Fibroblast of mammary gland (primary cell): ENCODE results near the gene CFAP70.
A peak's percentile ranks its signal among the peaks of the same experiment; 100 is the strongest.
"Not testable (repeated sequence)": the region's sequence is repeated elsewhere in the genome, so short reads cannot be mapped to it uniquely, and the experiment has no call there.

Source experiments
- DNase-seq: peaks from one replicate; pipeline ENCODE4 v3.0.0-alpha.2; 2010; ENCODE audit warnings: low read depth
- H3K4me3 ChIP-seq: 2 replicates; pipeline ENCODE4 v1.5.1; 2011; ENCODE audit warnings: low read depth, mild to moderate bottlenecking, low read length, moderate library complexity; ENCODE audit not compliant: control insufficient read depth
- TF ChIP-seq, protein P1 (sequence below): conservative IDR thresholded peaks from 2 replicates; pipeline ENCODE4 v1.5.1; 2011; ENCODE audit warnings: low read depth, low read length, inconsistent platforms; ENCODE audit not compliant: control insufficient read depth, insufficient read depth

Gene CFAP70

DNA sequence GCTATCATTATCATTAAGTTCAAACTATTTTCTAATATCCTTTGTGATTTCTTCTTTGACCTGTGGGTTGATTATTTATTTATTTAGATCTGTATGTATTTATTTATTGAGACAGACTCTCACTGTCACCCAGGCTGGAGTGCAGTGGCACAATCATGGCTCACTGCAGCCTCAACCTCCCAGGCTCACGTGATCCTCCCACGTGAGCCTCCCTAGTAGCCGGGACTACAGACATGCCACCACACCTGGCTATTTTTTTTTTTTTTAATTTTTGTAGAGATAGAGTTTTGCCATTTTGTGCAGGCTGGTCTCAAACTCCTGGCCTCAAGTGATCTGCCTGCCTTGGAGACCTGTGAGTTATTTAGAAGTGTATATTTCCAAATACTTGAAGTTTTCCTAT is 77.6 kb downstream of the CFAP70 start:
- TF ChIP-seq, protein P1, sequence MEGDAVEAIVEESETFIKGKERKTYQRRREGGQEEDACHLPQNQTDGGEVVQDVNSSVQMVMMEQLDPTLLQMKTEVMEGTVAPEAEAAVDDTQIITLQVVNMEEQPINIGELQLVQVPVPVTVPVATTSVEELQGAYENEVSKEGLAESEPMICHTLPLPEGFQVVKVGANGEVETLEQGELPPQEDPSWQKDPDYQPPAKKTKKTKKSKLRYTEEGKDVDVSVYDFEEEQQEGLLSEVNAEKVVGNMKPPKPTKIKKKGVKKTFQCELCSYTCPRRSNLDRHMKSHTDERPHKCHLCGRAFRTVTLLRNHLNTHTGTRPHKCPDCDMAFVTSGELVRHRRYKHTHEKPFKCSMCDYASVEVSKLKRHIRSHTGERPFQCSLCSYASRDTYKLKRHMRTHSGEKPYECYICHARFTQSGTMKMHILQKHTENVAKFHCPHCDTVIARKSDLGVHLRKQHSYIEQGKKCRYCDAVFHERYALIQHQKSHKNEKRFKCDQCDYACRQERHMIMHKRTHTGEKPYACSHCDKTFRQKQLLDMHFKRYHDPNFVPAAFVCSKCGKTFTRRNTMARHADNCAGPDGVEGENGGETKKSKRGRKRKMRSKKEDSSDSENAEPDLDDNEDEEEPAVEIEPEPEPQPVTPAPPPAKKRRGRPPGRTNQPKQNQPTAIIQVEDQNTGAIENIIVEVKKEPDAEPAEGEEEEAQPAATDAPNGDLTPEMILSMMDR: no peak
- DNase-seq: no peak
- H3K4me3 ChIP-seq: no peak overlapping the region

DNA sequence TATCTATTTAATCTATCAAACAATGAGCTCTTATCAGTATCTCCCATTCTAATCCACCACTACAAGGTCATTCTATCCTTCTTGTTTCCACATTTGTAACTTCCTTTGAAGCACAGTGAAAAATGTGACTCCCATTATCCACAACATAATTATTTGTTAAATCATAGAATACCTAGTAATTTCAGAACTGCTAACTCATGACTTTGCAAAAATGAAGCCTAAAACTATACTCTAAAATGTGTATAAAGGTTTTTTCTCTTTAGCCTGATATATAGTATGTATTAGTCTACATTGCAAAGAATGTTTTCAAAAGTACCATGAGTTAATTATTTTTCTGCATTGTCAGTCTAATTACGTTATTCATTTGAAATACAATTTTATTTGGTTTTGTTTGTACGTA is 94.2 kb downstream of the CFAP70 start:
- H3K4me3 ChIP-seq: no peak overlapping the region
- TF ChIP-seq, protein P1: no peak

GRCh38 chr10:73263693-73264347 is 94.8 kb downstream of the CFAP70 start:
- DNase-seq: peak; percentile 55
- TF ChIP-seq, protein P1: peak; percentile 69
- no peak overlapping the region for H3K4me3 ChIP-seq

More for the DNA sequence above, 94.2 kb downstream of the CFAP70 start:
- no peak for DNase-seq

DNA sequence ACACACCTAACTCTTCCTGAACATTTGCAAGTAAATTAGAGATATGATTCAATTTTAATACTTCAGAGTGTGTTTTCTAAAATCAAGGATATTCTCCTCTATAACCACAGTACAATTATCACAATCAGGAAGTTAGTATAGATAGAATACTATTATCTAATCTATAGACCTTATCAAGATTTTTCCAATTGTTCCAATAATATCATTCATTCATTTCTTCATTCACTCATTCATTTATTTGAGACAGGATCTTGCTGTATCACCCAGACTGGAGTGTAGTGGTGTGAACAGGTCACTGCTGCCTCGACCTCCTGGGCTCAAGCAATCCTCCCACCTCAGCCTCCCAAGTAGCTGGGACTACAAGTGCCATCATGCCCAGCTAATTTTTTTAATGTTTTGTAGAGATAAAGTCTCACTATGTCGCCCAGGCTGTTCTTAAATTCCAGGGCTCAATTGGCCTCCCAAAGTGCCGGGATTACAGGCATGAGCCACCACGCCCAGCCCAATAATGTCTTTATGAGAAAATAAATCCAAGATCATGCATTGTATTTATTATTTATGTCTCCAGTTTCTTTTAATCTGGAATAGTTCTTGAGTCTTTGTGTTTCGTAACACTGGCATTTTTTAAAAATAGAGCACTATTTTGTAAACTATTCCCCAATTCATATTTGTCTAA is 95.6 kb downstream of the CFAP70 start:
- DNase-seq: no peak
- no peak overlapping the region for H3K4me3 ChIP-seq
- TF ChIP-seq, protein P1: no peak

DNA sequence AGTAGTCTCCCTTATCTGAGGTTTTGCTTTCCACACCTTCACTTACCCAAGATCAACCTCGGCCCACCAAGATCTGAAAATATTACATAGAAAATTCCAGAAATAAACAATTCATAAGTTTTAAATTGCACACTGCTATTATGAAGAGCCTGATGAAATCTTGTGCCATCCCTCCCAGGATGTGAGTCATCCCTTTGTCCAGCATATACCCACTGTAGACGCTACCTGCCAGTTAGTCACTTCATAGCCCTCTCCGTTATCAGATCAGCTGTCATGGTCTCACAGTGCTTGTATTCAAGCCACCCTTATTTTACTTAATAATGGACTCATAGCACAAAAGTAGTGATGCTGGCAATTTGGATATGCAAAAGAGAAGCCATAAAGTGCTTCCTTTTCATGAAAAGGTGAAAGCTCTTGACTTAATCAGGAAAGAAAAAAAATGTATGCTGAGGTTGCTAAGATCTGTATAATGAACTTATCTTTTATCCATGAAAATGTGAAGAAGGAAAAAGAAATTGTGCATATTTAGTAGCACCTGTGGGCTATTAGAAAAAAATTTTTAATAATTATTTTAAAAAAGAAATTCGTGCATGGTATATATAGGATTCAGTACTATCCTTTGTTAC is 96.4 kb downstream of the CFAP70 start:
- H3K4me3 ChIP-seq: no peak overlapping the region
- peak; percentile 67 for DNase-seq
- TF ChIP-seq, protein P1: no peak

GRCh38 chr10:73261362-73261995 is 97.2 kb downstream of the CFAP70 start:
- no peak for DNase-seq
- TF ChIP-seq, protein P1: no peak
- no peak overlapping the region for H3K4me3 ChIP-seq

GRCh38 chr10:73258612-73259011 is 100.1 kb downstream of the CFAP70 start:
- not testable (repeated sequence) for H3K4me3 ChIP-seq, DNase-seq
